HepG2 (cell line): ENCODE data around the gene VNN1. TPM values are rescaled to one million over a fixed set of nuclear protein-coding genes. Genes with fewer than 3 reads are reported as not detected.

Source experiments
- FOXC1 ChIP-seq: sonication (generic); formaldehyde crosslinking; IDR thresholded peaks from 2 replicates; pipeline ENCODE4 v1.8.0; 2022; ENCODE audit warnings: mild to moderate bottlenecking, missing genetic modification reagents, borderline replicate concordance
- GPBP1L1 ChIP-seq: sonication (generic); formaldehyde crosslinking; IDR thresholded peaks from 2 replicates; pipeline ENCODE4 v1.5.0; 2020; ENCODE audit warnings: mild to moderate bottlenecking, missing genetic modification reagents
- HMGXB3 ChIP-seq: sonication (generic); formaldehyde crosslinking; IDR thresholded peaks from 2 replicates; pipeline ENCODE4 v1.4.0; 2020; ENCODE audit warnings: missing genetic modification reagents, borderline replicate concordance
- IRX3 ChIP-seq: sonication (generic); formaldehyde crosslinking; IDR thresholded peaks from 2 replicates; pipeline ENCODE4 v1.8.1; 2023; ENCODE audit warnings: mild to moderate bottlenecking, low read depth, missing genetic modification reagents, borderline replicate concordance
- KDM5B ChIP-seq: sonication (generic); formaldehyde crosslinking; IDR thresholded peaks from 2 replicates; pipeline ENCODE4 v1.4.0; 2020; ENCODE audit warnings: missing genetic modification reagents, mild to moderate bottlenecking, borderline replicate concordance
- KLF16 ChIP-seq, 2 experiments: sonication (generic) in 1 of 2; formaldehyde crosslinking in 1 of 2; IDR thresholded peaks; 2 replicates each; pipeline versions ENCODE4 v1.6.1 to v1.8.0; 2016 to 2023; ENCODE audit warnings: missing genetic modification reagents in 2 of 2, missing compliant biosample characterization in 1 of 2
- POGK ChIP-seq: sonication (generic); formaldehyde crosslinking; conservative IDR thresholded peaks from 2 replicates; pipeline ENCODE4 v1.8.0; 2022; ENCODE audit warnings: mild to moderate bottlenecking, moderate library complexity, missing genetic modification reagents
- POGZ ChIP-seq: sonication (generic); formaldehyde crosslinking; IDR thresholded peaks from 2 replicates; pipeline ENCODE4 v1.4.0; 2020; ENCODE audit warnings: mild to moderate bottlenecking, missing genetic modification reagents
- TCF7 ChIP-seq: sonication (generic); IDR thresholded peaks from 2 replicates; pipeline ENCODE4 v1.6.1; 2016; ENCODE audit warnings: antibody characterized with exemption, low read depth
- TERF1 ChIP-seq: sonication (generic); formaldehyde crosslinking; IDR thresholded peaks from 2 replicates; pipeline ENCODE4 v1.8.0; 2022; ENCODE audit warnings: mild to moderate bottlenecking, missing genetic modification reagents, moderate library complexity
- TRIM24 ChIP-seq: sonication (generic); formaldehyde crosslinking; IDR thresholded peaks from 2 replicates; pipeline ENCODE4 v1.8.0; 2022; ENCODE audit warnings: mild to moderate bottlenecking, missing genetic modification reagents
- ZBTB20 ChIP-seq: sonication (generic); formaldehyde crosslinking; IDR thresholded peaks from 2 replicates; pipeline ENCODE4 v1.8.1; 2023; ENCODE audit warnings: missing genetic modification reagents, low read depth, mild to moderate bottlenecking, borderline replicate concordance
- ZNF260 ChIP-seq: sonication (generic); formaldehyde crosslinking; IDR thresholded peaks from 2 replicates; pipeline ENCODE4 v1.4.0; 2020; ENCODE audit warnings: missing genetic modification reagents, low read depth, mild to moderate bottlenecking, borderline replicate concordance
- ZNF484 ChIP-seq: sonication (generic); formaldehyde crosslinking; IDR thresholded peaks from 2 replicates; pipeline ENCODE4 v1.5.1; 2020; ENCODE audit warnings: mild to moderate bottlenecking, low read depth, missing genetic modification reagents, borderline replicate concordance
- ZNF513 ChIP-seq: sonication (generic); formaldehyde crosslinking; conservative IDR thresholded peaks from 2 replicates; pipeline ENCODE4 v1.5.0; 2020; ENCODE audit warnings: missing genetic modification reagents
- ZNF660 ChIP-seq: sonication (generic); formaldehyde crosslinking; IDR thresholded peaks from 2 replicates; pipeline ENCODE4 v1.5.1; 2020; ENCODE audit warnings: mild to moderate bottlenecking, low read depth, missing genetic modification reagents, borderline replicate concordance
- ZNF784 ChIP-seq: sonication (generic); formaldehyde crosslinking; IDR thresholded peaks from 2 replicates; pipeline ENCODE4 v1.5.1; 2020; ENCODE audit warnings: missing genetic modification reagents, mild to moderate bottlenecking, borderline replicate concordance
- polyA plus RNA-seq, 8 experiments: library from polyadenylated mRNA; depleted of rRNA in 3 of 8; stranded (reverse) in 7 of 8; unstranded in 1 of 8; fragments of >200 nt; fragmentation: Illumina TruSeq in 4 of 8; extraction: Trizol in 4 of 8; gene quantifications; 2 replicates each; pipeline versions ENCODE4 v1.2.1 to v1.2.3, GENCODE V29; 2011 to 2016; ENCODE audit warnings: low read depth in 4 of 8, missing spikeins in 1 of 8, mixed read lengths in 1 of 8; ENCODE audit not compliant: insufficient read depth in 1 of 8
- total RNA-seq, 5 experiments: library from RNA; depleted of rRNA; stranded (reverse); fragments of >200 nt; fragmentation: Illumina TruSeq; extraction: Trizol; gene quantifications; 2 replicates each; pipeline ENCODE4 v1.2.3, GENCODE V29; 2016; ENCODE audit warnings: low read depth in 1 of 5

Gene VNN1
- total and polyA plus RNA-seq, 2 of the 13 experiments (the other 11 are each of a cell fraction or from before 2014, with no cell fraction given): 0.62 to 4.0 TPM

- TF ChIP-seq ZNF513 (CRISPR knock-in tag) (no peak), HMGXB3 (CRISPR knock-in tag) (peak; percentile 81), GPBP1L1 (CRISPR knock-in tag) (no peak), KLF16 (CRISPR knock-in tag; IDR thresholded peaks at IDR 0.05) (peak in 1 of 2 experiments; percentile 99; a peak in 2 of 4 replicates), KDM5B (CRISPR knock-in tag) (no peak), ZNF484 (no peak), ZBTB20 (CRISPR knock-in tag) (peak; percentile 99; the same call in 1 of the 2 replicates), ZNF660 (CRISPR knock-in tag) (no peak), IRX3 (CRISPR knock-in tag) (no peak), ZNF260 (CRISPR knock-in tag) (no peak), TRIM24 (CRISPR knock-in tag) (peak; percentile 98), ZNF784 (CRISPR knock-in tag) (0 out of 2 replicates have a peak, but pooled peaks have one; percentile 39), FOXC1 (CRISPR knock-in tag) (no peak), POGZ (CRISPR knock-in tag) (peak; percentile 97), TCF7 (peak; percentile 79), TERF1 (CRISPR knock-in tag) (no peak), POGK (peak; percentile 87)
These were observed 20.9 kb upstream of the VNN1 start (continued) for GRCh38 chr6:132734694-132735236.
